HL-60 (cell line): ENCODE measurements around the gene MOCS1.

ENCODE experiments used
- CTCF ChIP-seq: IDR thresholded peaks from one replicate; pipeline ENCODE4 v1.5.1; 2011; ENCODE audit warnings: low read length, control low read depth, inconsistent platforms; ENCODE audit not compliant: insufficient read depth
- GABPA ChIP-seq: IDR thresholded peaks from 2 replicates; pipeline ENCODE4 v1.6.1; 2012; ENCODE audit warnings: low read depth

- no peak for TF ChIP-seq CTCF
- no peak for TF ChIP-seq GABPA
Observed at GRCh38 chr6:39956936-39957335, 22.7 kb upstream of the MOCS1 start.
